ENCODE measurements around the gene ARHGAP25. TPM values are rescaled to one million over a fixed set of nuclear protein-coding genes. Genes with fewer than 3 reads are reported as not detected.

ARHGAP25 gene
- total RNA-seq, 4 donors from 2014 or later = 3.1 to 11.4 (median 6.6) TPM

DNA sequence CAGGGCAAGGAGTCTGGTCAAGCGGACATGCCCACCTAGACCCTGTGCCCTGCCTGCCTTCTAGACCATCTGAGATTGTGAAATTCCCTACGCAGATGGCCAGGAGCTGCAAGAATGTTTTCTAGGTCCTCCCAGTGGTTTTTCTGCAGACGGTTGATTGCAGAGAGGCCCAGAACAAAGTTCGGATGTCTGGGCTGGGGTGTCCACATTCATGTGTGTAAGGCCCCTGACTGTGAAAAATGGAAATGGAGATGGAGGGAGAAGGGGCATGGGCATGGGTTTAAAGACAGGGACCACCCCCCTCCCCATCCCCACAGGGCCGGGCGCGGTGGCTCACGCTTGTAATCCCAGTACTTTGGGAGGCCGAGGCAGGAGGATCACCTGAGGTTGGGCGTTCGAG lies 11.8 kb downstream of the ARHGAP25 start:
- Histone ChIP-seq H3K9me3 (no peaks in the 10 kb centered on the region), H3K36me3 (no peaks in the 10 kb centered on the region), H3K27ac (no peak overlapping the region), H3K27me3 (no peaks in the 10 kb centered on the region), H3K4me1 (no peaks in the 10 kb centered on the region), H3K4me3 (no peak overlapping the region)
- intact Hi-C loops (cut with DNase I; ENCODE audit: low total_unique reads) = loop anchor here (5.0 to 10.0 kb wide), 2 partner anchors 98 to 171 kb away; no protein-coding TSS in a partner anchor
- no peak for DNase-seq
- TF ChIP-seq, protein P1, sequence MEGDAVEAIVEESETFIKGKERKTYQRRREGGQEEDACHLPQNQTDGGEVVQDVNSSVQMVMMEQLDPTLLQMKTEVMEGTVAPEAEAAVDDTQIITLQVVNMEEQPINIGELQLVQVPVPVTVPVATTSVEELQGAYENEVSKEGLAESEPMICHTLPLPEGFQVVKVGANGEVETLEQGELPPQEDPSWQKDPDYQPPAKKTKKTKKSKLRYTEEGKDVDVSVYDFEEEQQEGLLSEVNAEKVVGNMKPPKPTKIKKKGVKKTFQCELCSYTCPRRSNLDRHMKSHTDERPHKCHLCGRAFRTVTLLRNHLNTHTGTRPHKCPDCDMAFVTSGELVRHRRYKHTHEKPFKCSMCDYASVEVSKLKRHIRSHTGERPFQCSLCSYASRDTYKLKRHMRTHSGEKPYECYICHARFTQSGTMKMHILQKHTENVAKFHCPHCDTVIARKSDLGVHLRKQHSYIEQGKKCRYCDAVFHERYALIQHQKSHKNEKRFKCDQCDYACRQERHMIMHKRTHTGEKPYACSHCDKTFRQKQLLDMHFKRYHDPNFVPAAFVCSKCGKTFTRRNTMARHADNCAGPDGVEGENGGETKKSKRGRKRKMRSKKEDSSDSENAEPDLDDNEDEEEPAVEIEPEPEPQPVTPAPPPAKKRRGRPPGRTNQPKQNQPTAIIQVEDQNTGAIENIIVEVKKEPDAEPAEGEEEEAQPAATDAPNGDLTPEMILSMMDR (IDR thresholded peaks at IDR 0.05) = no peak
- no peak for TF ChIP-seq POLR2A (IDR thresholded peaks at IDR 0.05)

DNA sequence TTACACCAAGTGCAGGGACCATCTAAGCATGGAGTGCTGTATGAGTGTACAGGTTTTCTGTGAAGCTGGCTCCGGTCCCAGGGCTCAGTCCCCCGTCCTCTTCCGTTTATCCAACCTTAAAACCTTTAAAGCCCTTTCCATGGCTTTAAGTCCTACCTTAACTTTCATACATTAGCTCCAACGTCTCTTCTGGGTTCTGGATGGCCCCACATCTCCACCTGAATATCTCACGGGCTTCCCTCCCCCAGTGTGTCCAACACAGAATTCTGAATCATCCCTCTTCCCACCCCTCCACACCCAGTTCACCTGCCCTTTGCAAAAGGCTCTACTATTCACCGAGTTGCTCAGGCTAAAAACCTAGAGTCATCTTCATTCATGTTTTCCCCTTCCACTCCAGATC lies 12.8 kb downstream of the ARHGAP25 start:
- no peak for DNase-seq
- no peaks in the 10 kb centered on the region for H3K4me1 ChIP-seq
- no peaks in the 10 kb centered on the region for H3K27me3 ChIP-seq
- H3K4me3 ChIP-seq = no peak overlapping the region
- H3K27ac ChIP-seq = no peak overlapping the region
- H3K36me3 ChIP-seq = no peaks in the 10 kb centered on the region
- intact Hi-C loops (cut with DNase I; ENCODE audit: low total_unique reads) = loop anchor here (5.0 to 10.0 kb wide), 2 partner anchors 97 to 170 kb away; no protein-coding TSS in a partner anchor
- TF ChIP-seq POLR2A (IDR thresholded peaks at IDR 0.05) = no peak
- TF ChIP-seq, protein P1 (IDR thresholded peaks at IDR 0.05) = no peak
- no peaks in the 10 kb centered on the region for H3K9me3 ChIP-seq

DNA sequence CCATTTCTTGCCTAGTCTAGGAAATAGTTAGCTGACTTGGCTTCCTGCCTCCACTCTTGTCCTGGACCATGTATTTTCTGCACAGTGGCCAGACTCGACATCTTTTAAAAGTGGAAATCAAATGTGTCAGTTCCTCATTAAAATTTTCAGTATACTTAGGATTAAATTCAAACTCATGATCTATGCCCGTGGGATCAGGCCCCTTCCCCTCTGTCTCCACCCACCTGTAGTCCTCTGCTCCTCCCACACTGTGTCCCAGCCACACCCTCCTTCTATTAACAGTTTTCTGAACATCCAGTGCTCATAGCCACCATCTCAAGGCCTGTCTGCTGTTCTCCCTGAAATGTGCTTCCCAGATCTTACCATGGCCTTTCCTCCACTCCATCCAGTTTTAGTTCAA lies 13.3 kb downstream of the ARHGAP25 start:
- TF ChIP-seq, protein P1 (IDR thresholded peaks at IDR 0.05) = no peak
- no peak for TF ChIP-seq POLR2A (IDR thresholded peaks at IDR 0.05)
- intact Hi-C loops (cut with DNase I; ENCODE audit: low total_unique reads) = loop anchor here (5.0 to 10.0 kb wide), 2 partner anchors 97 to 169 kb away; no protein-coding TSS in a partner anchor
- Histone ChIP-seq H3K4me3 (no peak overlapping the region), H3K27ac (no peak overlapping the region), H3K4me1 (no peaks in the 10 kb centered on the region), H3K27me3 (no peaks in the 10 kb centered on the region), H3K36me3 (no peaks in the 10 kb centered on the region), H3K9me3 (no peaks in the 10 kb centered on the region)
- DNase-seq = no peak

DNA sequence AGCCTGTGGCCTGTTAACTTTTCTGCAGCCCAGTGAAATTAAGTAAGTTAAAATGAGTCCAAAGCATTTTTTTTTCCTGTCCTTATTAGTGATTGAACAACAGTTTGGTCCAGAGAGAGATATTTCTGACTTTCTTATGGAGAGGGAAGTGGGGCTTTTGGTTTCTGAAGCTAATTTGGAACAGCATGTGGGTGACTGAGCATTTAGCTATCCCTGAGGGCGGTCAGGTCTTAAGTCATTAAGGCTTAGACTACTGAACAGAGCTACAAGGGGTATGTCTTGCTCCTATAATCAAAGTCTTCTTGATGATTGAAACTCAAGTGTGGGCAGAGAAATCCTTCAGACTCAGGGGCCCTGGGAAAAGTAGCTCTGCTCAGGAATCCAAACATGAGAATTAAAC lies 14.0 kb downstream of the ARHGAP25 start:
- H3K9me3 ChIP-seq = no peaks in the 10 kb centered on the region
- no peaks in the 10 kb centered on the region for H3K27me3 ChIP-seq
- intact Hi-C loops (cut with DNase I; ENCODE audit: low total_unique reads) = loop anchor here (5.0 to 10.0 kb wide), 2 partner anchors 96 to 169 kb away; no protein-coding TSS in a partner anchor
- no peak overlapping the region for H3K4me3 ChIP-seq
- H3K36me3 ChIP-seq = no peaks in the 10 kb centered on the region
- DNase-seq = no peak
- no peak overlapping the region for H3K27ac ChIP-seq
- H3K4me1 ChIP-seq = no peaks in the 10 kb centered on the region
- no peak for TF ChIP-seq POLR2A (IDR thresholded peaks at IDR 0.05)
- TF ChIP-seq, protein P1 (IDR thresholded peaks at IDR 0.05) = no peak

DNA sequence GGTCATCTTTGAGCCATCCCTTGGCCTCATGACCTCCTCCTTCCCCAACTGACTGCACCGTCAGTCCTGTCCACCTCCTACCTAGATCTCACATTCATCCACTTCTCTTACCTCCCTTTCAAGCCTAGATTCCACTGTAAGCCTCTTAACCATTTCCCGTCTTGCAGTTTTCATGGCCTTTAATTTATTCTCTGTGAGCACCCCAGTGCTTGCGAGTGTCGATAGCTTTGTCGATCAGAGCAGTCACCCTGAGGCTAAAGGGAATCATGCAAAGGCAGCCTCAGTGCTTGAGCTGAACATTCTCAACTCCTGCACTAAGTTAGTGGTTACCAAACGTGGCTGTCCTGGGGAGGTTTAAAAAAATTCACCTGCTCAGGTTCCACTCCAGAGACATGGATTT lies 14.7 kb downstream of the ARHGAP25 start:
- DNase-seq = no peak
- H3K4me1 ChIP-seq = no peaks in the 10 kb centered on the region
- no peaks in the 10 kb centered on the region for H3K9me3 ChIP-seq
- H3K36me3 ChIP-seq = no peaks in the 10 kb centered on the region
- no peaks in the 10 kb centered on the region for H3K27me3 ChIP-seq
- intact Hi-C loops (cut with DNase I; ENCODE audit: low total_unique reads) = loop anchor here (5.0 to 10.0 kb wide), 2 partner anchors 95 to 168 kb away; no protein-coding TSS in a partner anchor
- H3K27ac ChIP-seq = no peak overlapping the region
- H3K4me3 ChIP-seq = no peak overlapping the region
- no peak for TF ChIP-seq POLR2A (IDR thresholded peaks at IDR 0.05)
- TF ChIP-seq, protein P1 (IDR thresholded peaks at IDR 0.05) = no peak
